Esophagus muscularis mucosa (tissue), 4 donors: ENCODE data around the gene MOSMO.

Experiments
- CTCF ChIP-seq, 3 experiments: fragments of 200-600 bp in 2 of 3; fragments of 450-650 bp in 1 of 3; sonication (generic) in 2 of 3; IDR thresholded peaks; one replicate each; pipeline ENCODE4 v1.5.1; 2017 to 2019; ENCODE audit warnings: antibody characterized with exemption in 3 of 3, mild to moderate bottlenecking in 2 of 3, moderate library complexity in 1 of 3
- EP300 ChIP-seq: sonication (generic); formaldehyde crosslinking; IDR thresholded peaks from one replicate; pipeline ENCODE4 v1.6.1; 2017; ENCODE audit warnings: antibody characterized with exemption
- POLR2A ChIP-seq: fragments of 450-650 bp; IDR thresholded peaks from one replicate; pipeline ENCODE4 v1.6.1; 2017; ENCODE audit warnings: antibody characterized with exemption, moderate library complexity, mild to moderate bottlenecking, low read depth
- POLR2AphosphoS5 ChIP-seq, 2 donors: sonication (generic); formaldehyde crosslinking; IDR thresholded peaks; one replicate each; pipeline ENCODE4 v1.6.1; 2017; ENCODE audit warnings: antibody characterized with exemption in 2 of 2

GRCh38 chr16:21962475-21962874 lies 45.4 kb upstream of the MOSMO start:
- TF ChIP-seq CTCF (IDR thresholded peaks at IDR 0.05) (no peak), POLR2AphosphoS5 (IDR thresholded peaks at IDR 0.05) (no peak), POLR2A (no peak), EP300 (no peak)
